HepG2 (cell line): ENCODE data around the gene OR2F2. TPM values are rescaled to one million over a fixed set of nuclear protein-coding genes. Genes with fewer than 3 reads are reported as not detected.

Source experiments
- FOXC1 ChIP-seq: sonication (generic); formaldehyde crosslinking; IDR thresholded peaks from 2 replicates; pipeline ENCODE4 v1.8.0; 2022; ENCODE audit warnings: mild to moderate bottlenecking, missing genetic modification reagents, borderline replicate concordance
- GATAD2A ChIP-seq: IDR thresholded peaks from 2 replicates; pipeline ENCODE4 v1.6.1; 2016
- KMT2B ChIP-seq: IDR thresholded peaks from 2 replicates; pipeline ENCODE4 v1.6.1; 2016; ENCODE audit warnings: missing genetic modification reagents, missing compliant biosample characterization
- MIER3 ChIP-seq: IDR thresholded peaks from 2 replicates; pipeline ENCODE4 v1.6.1; 2016; ENCODE audit warnings: missing compliant biosample characterization, borderline replicate concordance
- NCOA2 ChIP-seq: sonication (generic); formaldehyde crosslinking; IDR thresholded peaks from 2 replicates; pipeline ENCODE4 v1.8.0; 2022; ENCODE audit warnings: inconsistent platforms
- PCBP1 ChIP-seq: fragments of 200-400 bp; formaldehyde crosslinking; IDR thresholded peaks from 2 replicates; pipeline ENCODE4 v1.6.1; 2017; ENCODE audit warnings: mild to moderate bottlenecking, low read depth, low read length, borderline replicate concordance
- PRPF4 ChIP-seq: fragments of 200-400 bp; formaldehyde crosslinking; IDR thresholded peaks from 2 replicates; pipeline ENCODE4 v1.6.1; 2016; ENCODE audit warnings: low read length, low read depth; ENCODE audit not compliant: poor library complexity, severe bottlenecking
- RELA ChIP-seq: sonication (generic); formaldehyde crosslinking; IDR thresholded peaks from 2 replicates; pipeline ENCODE4 v1.4.0; 2020; ENCODE audit warnings: missing genetic modification reagents
- TCF7L2 ChIP-seq: IDR thresholded peaks from 2 replicates; pipeline ENCODE4 v1.6.1; 2011; ENCODE audit warnings: mild to moderate bottlenecking, low read depth, low read length, moderate library complexity
- TOPORS ChIP-seq: sonication (generic); formaldehyde crosslinking; IDR thresholded peaks from 2 replicates; pipeline ENCODE4 v1.8.0; 2023; ENCODE audit warnings: mild to moderate bottlenecking, missing genetic modification reagents
- TSC22D2 ChIP-seq: sonication (generic); formaldehyde crosslinking; IDR thresholded peaks from 2 replicates; pipeline ENCODE4 v1.5.1; 2020; ENCODE audit warnings: missing genetic modification reagents, mild to moderate bottlenecking, borderline replicate concordance
- ZBTB38 ChIP-seq: sonication (generic); formaldehyde crosslinking; IDR thresholded peaks from 2 replicates; pipeline ENCODE4 v1.5.1; 2020; ENCODE audit warnings: mild to moderate bottlenecking, missing genetic modification reagents
- ZNF274 ChIP-seq: sonication (generic); formaldehyde crosslinking; IDR thresholded peaks from 2 replicates; pipeline ENCODE4 v1.5.1; 2020; ENCODE audit warnings: mild to moderate bottlenecking, missing genetic modification reagents
- ZNF33A ChIP-seq: sonication (generic); formaldehyde crosslinking; IDR thresholded peaks from 2 replicates; pipeline ENCODE4 v1.5.1; 2020; ENCODE audit warnings: missing genetic modification reagents, mild to moderate bottlenecking, moderate library complexity, borderline replicate concordance
- ZSCAN12 ChIP-seq: sonication (generic); formaldehyde crosslinking; IDR thresholded peaks from 2 replicates; pipeline ENCODE4 v1.9.0; 2021; ENCODE audit warnings: mild to moderate bottlenecking, missing genetic modification reagents
- ZSCAN31 ChIP-seq: sonication (generic); formaldehyde crosslinking; IDR thresholded peaks from 2 replicates; pipeline ENCODE4 v1.5.0; 2020; ENCODE audit warnings: low read depth, mild to moderate bottlenecking, missing genetic modification reagents
- polyA plus RNA-seq, 8 experiments: library from polyadenylated mRNA; depleted of rRNA in 3 of 8; stranded (reverse) in 7 of 8; unstranded in 1 of 8; fragments of >200 nt; fragmentation: Illumina TruSeq in 4 of 8; extraction: Trizol in 4 of 8; gene quantifications; 2 replicates each; pipeline versions ENCODE4 v1.2.1 to v1.2.3, GENCODE V29; 2011 to 2016; ENCODE audit warnings: low read depth in 4 of 8, missing spikeins in 1 of 8, mixed read lengths in 1 of 8; ENCODE audit not compliant: insufficient read depth in 1 of 8
- total RNA-seq, 5 experiments: library from RNA; depleted of rRNA; stranded (reverse); fragments of >200 nt; fragmentation: Illumina TruSeq; extraction: Trizol; gene quantifications; 2 replicates each; pipeline ENCODE4 v1.2.3, GENCODE V29; 2016; ENCODE audit warnings: low read depth in 1 of 5
- TF ChIP-seq, protein P1 (sequence below): sonication (generic); formaldehyde crosslinking; IDR thresholded peaks from 2 replicates; pipeline ENCODE4 v1.8.0; 2022; ENCODE audit warnings: mild to moderate bottlenecking, missing genetic modification reagents, moderate library complexity
- TF ChIP-seq, protein P2 (sequence below): sonication (generic); formaldehyde crosslinking; IDR thresholded peaks from 2 replicates; pipeline ENCODE4 v1.5.1; 2020; ENCODE audit warnings: missing genetic modification reagents, mild to moderate bottlenecking, borderline replicate concordance
- TF ChIP-seq, protein P3 (sequence below): sonication (generic); formaldehyde crosslinking; IDR thresholded peaks from 2 replicates; pipeline ENCODE4 v1.5.0; 2020; ENCODE audit warnings: missing genetic modification reagents
- TF ChIP-seq, protein P4 (sequence below): sonication (generic); formaldehyde crosslinking; conservative IDR thresholded peaks from 2 replicates; pipeline ENCODE4 v1.4.0; 2020; ENCODE audit warnings: missing genetic modification reagents
- TF ChIP-seq, protein P5 (sequence below): sonication (generic); formaldehyde crosslinking; IDR thresholded peaks from 2 replicates; pipeline ENCODE4 v1.4.0; 2020; ENCODE audit warnings: missing genetic modification reagents, low read depth, mild to moderate bottlenecking, borderline replicate concordance
- TF ChIP-seq, protein P6 (sequence below): sonication (generic); formaldehyde crosslinking; IDR thresholded peaks from 2 replicates; pipeline ENCODE4 v1.5.0; 2020; ENCODE audit warnings: mild to moderate bottlenecking, missing genetic modification reagents, borderline replicate concordance

The OR2F2 gene
- total and polyA plus RNA-seq, 2 of the 13 experiments (the other 11 are each of a cell fraction or from before 2014, with no cell fraction given) = 0.13 TPM; not detected in 1

DNA sequence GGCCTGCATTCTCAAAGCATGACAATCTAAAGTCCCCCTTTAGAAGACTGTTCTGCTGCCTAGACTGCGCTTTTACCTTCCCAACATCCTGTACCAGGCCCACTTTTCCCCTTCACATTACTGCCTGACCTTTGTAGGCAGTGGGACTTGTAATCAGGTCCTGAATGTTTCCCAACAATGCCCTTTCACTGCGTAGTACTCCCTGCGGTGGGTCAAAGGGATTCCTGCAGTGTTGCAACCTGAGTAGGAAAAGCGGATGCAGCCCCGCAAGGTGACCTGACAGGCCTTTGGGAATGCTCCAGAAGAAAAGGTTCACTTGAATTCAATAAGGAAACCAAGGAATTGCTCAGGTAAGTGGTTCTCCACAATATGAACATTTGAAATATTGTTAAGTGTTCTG lies 28.1 kb upstream of the OR2F2 start (continued):
- TF ChIP-seq PRPF4 (no peak), PCBP1 (no peak), TOPORS (CRISPR knock-in tag) (0 out of 2 replicates have a peak, but pooled peaks have one; percentile 36), ZBTB38 (CRISPR knock-in tag) (no peak), KMT2B (CRISPR knock-in tag) (peak; percentile 39; the same call in 1 of the 2 replicates), ZSCAN31 (CRISPR knock-in tag) (no peak), NCOA2 (CRISPR knock-in tag) (peak; percentile 94), FOXC1 (no peak), ZNF274 (no peak), MIER3 (CRISPR knock-in tag) (peak; percentile 90; the same call in 1 of the 2 replicates), TSC22D2 (CRISPR knock-in tag) (no peak), TCF7L2 (peak; percentile 77), ZSCAN12 (no peak), GATAD2A (CRISPR knock-in tag) (peak; percentile 98), RELA (CRISPR knock-in tag) (no peak), ZNF33A (CRISPR knock-in tag) (no peak)
- TF ChIP-seq, protein P1, sequence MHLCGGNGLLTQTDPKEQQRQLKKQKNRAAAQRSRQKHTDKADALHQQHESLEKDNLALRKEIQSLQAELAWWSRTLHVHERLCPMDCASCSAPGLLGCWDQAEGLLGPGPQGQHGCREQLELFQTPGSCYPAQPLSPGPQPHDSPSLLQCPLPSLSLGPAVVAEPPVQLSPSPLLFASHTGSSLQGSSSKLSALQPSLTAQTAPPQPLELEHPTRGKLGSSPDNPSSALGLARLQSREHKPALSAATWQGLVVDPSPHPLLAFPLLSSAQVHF (CRISPR knock-in tag) = no peak
- TF ChIP-seq, protein P2, sequence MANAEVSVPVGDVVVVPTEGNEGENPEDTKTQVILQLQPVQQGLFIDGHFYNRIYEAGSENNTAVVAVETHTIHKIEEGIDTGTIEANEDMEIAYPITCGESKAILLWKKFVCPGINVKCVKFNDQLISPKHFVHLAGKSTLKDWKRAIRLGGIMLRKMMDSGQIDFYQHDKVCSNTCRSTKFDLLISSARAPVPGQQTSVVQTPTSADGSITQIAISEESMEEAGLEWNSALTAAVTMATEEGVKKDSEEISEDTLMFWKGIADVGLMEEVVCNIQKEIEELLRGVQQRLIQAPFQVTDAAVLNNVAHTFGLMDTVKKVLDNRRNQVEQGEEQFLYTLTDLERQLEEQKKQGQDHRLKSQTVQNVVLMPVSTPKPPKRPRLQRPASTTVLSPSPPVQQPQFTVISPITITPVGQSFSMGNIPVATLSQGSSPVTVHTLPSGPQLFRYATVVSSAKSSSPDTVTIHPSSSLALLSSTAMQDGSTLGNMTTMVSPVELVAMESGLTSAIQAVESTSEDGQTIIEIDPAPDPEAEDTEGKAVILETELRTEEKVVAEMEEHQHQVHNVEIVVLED (CRISPR knock-in tag) = 0 out of 2 replicates have a peak, but pooled peaks have one; percentile 25
- TF ChIP-seq, protein P3, sequence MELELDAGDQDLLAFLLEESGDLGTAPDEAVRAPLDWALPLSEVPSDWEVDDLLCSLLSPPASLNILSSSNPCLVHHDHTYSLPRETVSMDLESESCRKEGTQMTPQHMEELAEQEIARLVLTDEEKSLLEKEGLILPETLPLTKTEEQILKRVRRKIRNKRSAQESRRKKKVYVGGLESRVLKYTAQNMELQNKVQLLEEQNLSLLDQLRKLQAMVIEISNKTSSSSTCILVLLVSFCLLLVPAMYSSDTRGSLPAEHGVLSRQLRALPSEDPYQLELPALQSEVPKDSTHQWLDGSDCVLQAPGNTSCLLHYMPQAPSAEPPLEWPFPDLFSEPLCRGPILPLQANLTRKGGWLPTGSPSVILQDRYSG (CRISPR knock-in tag) = no peak
- TF ChIP-seq, protein P4, sequence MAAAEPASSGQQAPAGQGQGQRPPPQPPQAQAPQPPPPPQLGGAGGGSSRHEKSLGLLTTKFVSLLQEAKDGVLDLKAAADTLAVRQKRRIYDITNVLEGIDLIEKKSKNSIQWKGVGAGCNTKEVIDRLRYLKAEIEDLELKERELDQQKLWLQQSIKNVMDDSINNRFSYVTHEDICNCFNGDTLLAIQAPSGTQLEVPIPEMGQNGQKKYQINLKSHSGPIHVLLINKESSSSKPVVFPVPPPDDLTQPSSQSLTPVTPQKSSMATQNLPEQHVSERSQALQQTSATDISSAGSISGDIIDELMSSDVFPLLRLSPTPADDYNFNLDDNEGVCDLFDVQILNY (CRISPR knock-in tag) = no peak
- TF ChIP-seq, protein P5, sequence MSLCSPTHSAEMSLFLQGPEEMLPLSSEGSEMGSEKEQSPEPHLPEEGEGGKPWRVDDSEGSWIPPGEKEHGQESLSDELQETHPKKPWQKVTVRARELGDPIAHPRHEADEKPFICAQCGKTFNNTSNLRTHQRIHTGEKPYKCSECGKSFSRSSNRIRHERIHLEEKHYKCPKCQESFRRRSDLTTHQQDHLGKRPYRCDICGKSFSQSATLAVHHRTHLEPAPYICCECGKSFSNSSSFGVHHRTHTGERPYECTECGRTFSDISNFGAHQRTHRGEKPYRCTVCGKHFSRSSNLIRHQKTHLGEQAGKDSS (CRISPR knock-in tag) = peak; percentile 62; the same call in 1 of the 2 replicates
- TF ChIP-seq, protein P6, sequence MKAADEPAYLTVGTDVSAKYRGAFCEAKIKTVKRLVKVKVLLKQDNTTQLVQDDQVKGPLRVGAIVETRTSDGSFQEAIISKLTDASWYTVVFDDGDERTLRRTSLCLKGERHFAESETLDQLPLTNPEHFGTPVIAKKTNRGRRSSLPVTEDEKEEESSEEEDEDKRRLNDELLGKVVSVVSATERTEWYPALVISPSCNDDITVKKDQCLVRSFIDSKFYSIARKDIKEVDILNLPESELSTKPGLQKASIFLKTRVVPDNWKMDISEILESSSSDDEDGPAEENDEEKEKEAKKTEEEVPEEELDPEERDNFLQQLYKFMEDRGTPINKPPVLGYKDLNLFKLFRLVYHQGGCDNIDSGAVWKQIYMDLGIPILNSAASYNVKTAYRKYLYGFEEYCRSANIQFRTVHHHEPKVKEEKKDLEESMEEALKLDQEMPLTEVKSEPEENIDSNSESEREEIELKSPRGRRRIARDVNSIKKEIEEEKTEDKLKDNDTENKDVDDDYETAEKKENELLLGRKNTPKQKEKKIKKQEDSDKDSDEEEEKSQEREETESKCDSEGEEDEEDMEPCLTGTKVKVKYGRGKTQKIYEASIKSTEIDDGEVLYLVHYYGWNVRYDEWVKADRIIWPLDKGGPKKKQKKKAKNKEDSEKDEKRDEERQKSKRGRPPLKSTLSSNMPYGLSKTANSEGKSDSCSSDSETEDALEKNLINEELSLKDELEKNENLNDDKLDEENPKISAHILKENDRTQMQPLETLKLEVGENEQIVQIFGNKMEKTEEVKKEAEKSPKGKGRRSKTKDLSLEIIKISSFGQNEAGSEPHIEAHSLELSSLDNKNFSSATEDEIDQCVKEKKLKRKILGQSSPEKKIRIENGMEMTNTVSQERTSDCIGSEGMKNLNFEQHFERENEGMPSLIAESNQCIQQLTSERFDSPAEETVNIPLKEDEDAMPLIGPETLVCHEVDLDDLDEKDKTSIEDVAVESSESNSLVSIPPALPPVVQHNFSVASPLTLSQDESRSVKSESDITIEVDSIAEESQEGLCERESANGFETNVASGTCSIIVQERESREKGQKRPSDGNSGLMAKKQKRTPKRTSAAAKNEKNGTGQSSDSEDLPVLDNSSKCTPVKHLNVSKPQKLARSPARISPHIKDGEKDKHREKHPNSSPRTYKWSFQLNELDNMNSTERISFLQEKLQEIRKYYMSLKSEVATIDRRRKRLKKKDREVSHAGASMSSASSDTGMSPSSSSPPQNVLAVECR (CRISPR knock-in tag) = peak; percentile 44; the same call in 1 of the 2 replicates
